H1 (cell line): ENCODE measurements around the gene PUDP.

Experiments
- CBX8 ChIP-seq: fragments of 300-800, 300-1000 bp; sonication (generic); IDR thresholded peaks from 2 replicates; pipeline ENCODE4 v1.7.1; 2016; ENCODE audit warnings: low read depth, low read length, borderline replicate concordance
- EGR1 ChIP-seq: IDR thresholded peaks from 2 replicates; pipeline ENCODE4 v1.6.1; 2011; ENCODE audit warnings: low read depth, low read length, borderline replicate concordance
- KDM5A ChIP-seq: fragments of 200-600 bp; IDR thresholded peaks from 2 replicates; pipeline ENCODE4 v1.7.1; 2012; ENCODE audit warnings: mild to moderate bottlenecking, low read length, inconsistent platforms, mixed read lengths
- PHF8 ChIP-seq: fragments of 200-600 bp; sonication (generic); conservative IDR thresholded peaks from 2 replicates; pipeline ENCODE4 v1.7.1; 2012; ENCODE audit warnings: low read depth, mild to moderate bottlenecking, inconsistent platforms, low read length, moderate library complexity
- POLR2A ChIP-seq, 2 experiments: IDR thresholded peaks; 1 replicate in 1 of 2; 2 replicates in 1 of 2; pipeline ENCODE4 v1.6.1; 2011; ENCODE audit warnings: low read depth in 2 of 2, low read length in 2 of 2, mild to moderate bottlenecking in 2 of 2; ENCODE audit errors: control extremely low read depth in 1 of 2
- RAD21 ChIP-seq, 2 experiments: IDR thresholded peaks in 1 of 2; conservative IDR thresholded peaks in 1 of 2; 2 replicates each; pipeline ENCODE4 v1.6.1; 2011; ENCODE audit warnings: low read depth in 2 of 2, low read length in 2 of 2, improper control_type of control experiment in 1 of 2, inconsistent platforms in 1 of 2, mild to moderate bottlenecking in 1 of 2, moderate library complexity in 1 of 2
- SP1 ChIP-seq: IDR thresholded peaks from 2 replicates; pipeline ENCODE4 v1.6.1; 2011; ENCODE audit warnings: low read depth, low read length
- SP2 ChIP-seq: IDR thresholded peaks from 2 replicates; pipeline ENCODE4 v1.6.1; 2012; ENCODE audit warnings: mild to moderate bottlenecking, low read length, inconsistent platforms
- SUZ12 ChIP-seq: fragments of 200-600 bp; sonication (generic); IDR thresholded peaks from 2 replicates; pipeline ENCODE4 v1.6.1; 2012; ENCODE audit warnings: mild to moderate bottlenecking, inconsistent platforms, low read length, moderate library complexity, mixed read lengths
- TAF1 ChIP-seq: IDR thresholded peaks from 2 replicates; pipeline ENCODE4 v1.6.1; 2011; ENCODE audit warnings: mild to moderate bottlenecking, low read depth, low read length
- YY1 ChIP-seq: IDR thresholded peaks from 2 replicates; pipeline ENCODE4 v1.6.1; 2011; ENCODE audit warnings: low read depth, mild to moderate bottlenecking, low read length
- ZNF274 ChIP-seq: IDR thresholded peaks from 2 replicates; pipeline ENCODE4 v1.7.0; 2012; ENCODE audit warnings: low read length, borderline replicate concordance; ENCODE audit errors: extremely low read depth
- TF ChIP-seq, protein P1 (sequence below), 3 experiments: IDR thresholded peaks; 1 replicate in 2 of 3; 2 replicates in 1 of 3; pipeline versions ENCODE4 v1.5.1 to v1.6.1; 2011; ENCODE audit warnings: low read length in 3 of 3, mild to moderate bottlenecking in 3 of 3, inconsistent platforms in 2 of 3, low read depth in 1 of 3, moderate library complexity in 1 of 3; ENCODE audit not compliant: insufficient read depth in 1 of 3; ENCODE audit errors: control extremely low read depth in 1 of 3
- TF ChIP-seq, protein P2 (sequence below): IDR thresholded peaks from 2 replicates; pipeline ENCODE4 v1.6.1; 2012; ENCODE audit warnings: inconsistent platforms

- TF ChIP-seq TAF1: no peak
- TF ChIP-seq, protein P1, sequence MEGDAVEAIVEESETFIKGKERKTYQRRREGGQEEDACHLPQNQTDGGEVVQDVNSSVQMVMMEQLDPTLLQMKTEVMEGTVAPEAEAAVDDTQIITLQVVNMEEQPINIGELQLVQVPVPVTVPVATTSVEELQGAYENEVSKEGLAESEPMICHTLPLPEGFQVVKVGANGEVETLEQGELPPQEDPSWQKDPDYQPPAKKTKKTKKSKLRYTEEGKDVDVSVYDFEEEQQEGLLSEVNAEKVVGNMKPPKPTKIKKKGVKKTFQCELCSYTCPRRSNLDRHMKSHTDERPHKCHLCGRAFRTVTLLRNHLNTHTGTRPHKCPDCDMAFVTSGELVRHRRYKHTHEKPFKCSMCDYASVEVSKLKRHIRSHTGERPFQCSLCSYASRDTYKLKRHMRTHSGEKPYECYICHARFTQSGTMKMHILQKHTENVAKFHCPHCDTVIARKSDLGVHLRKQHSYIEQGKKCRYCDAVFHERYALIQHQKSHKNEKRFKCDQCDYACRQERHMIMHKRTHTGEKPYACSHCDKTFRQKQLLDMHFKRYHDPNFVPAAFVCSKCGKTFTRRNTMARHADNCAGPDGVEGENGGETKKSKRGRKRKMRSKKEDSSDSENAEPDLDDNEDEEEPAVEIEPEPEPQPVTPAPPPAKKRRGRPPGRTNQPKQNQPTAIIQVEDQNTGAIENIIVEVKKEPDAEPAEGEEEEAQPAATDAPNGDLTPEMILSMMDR (IDR thresholded peaks at IDR 0.05; ENCODE audit: control extremely low read depth in 1 of 3, insufficient read depth in 1 of 3, low read depth in 1 of 3, low read length in 3 of 3): no peak
- no peak for TF ChIP-seq SP1
- no peak for TF ChIP-seq KDM5A
- no peak for TF ChIP-seq POLR2A (IDR thresholded peaks at IDR 0.05; ENCODE audit: control extremely low read depth in 1 of 2, low read depth in 2 of 2, low read length in 2 of 2)
- no peak for TF ChIP-seq YY1
- TF ChIP-seq, protein P2, sequence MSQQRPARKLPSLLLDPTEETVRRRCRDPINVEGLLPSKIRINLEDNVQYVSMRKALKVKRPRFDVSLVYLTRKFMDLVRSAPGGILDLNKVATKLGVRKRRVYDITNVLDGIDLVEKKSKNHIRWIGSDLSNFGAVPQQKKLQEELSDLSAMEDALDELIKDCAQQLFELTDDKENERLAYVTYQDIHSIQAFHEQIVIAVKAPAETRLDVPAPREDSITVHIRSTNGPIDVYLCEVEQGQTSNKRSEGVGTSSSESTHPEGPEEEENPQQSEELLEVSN: no peak
- TF ChIP-seq SUZ12: no peak
- TF ChIP-seq RAD21 (IDR thresholded peaks at IDR 0.05 in 1 of 2, conservative IDR thresholded peaks at IDR 0.05 in 1 of 2; ENCODE audit: low read depth in 2 of 2, low read length in 2 of 2): no peak
- TF ChIP-seq PHF8: no peak
- TF ChIP-seq SP2: no peak
- TF ChIP-seq EGR1: no peak
- no peak for TF ChIP-seq CBX8
- no peak for TF ChIP-seq ZNF274
These were observed 21.7 kb upstream of the PUDP start for GRCh38 chrX:7169627-7170026.
